AG10803 (cell line): Measurements from ENCODE around the gene ZNF827.
A peak's percentile ranks its signal among the peaks of the same experiment; 100 is the strongest.

Source experiments
- DNase-seq: peaks from one replicate; pipeline ENCODE4 v3.0.0; 2010; ENCODE audit warnings: low read depth
- H3K4me3 ChIP-seq: 2 replicates; pipeline ENCODE4 v1.5.1; 2011; ENCODE audit warnings: mild to moderate bottlenecking, low read length, control low read depth
- TF ChIP-seq, protein P1 (sequence below): conservative IDR thresholded peaks from 2 replicates; pipeline ENCODE4 v1.5.1; 2011; ENCODE audit warnings: mild to moderate bottlenecking, low read length, control low read depth, inconsistent platforms

Gene ZNF827

DNA sequence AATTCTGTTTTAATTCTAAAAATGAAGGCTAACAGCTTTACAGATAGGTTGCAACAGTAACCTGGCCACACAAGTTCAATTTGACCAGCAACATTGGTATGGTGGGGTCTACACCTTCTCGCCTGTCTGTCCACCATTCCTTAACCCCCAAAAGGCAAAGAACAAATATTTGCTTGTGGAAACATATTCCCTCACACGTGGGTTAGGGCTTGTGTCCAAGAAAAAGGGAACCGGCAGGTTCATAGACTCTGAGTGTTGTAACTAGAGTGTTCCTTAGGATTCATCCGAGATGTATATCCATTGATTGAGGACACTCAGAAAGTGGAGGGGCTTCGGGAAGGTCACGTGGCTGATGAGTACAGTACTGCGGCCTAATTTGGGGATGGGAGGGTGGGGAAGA lies 204.6 kb downstream of the ZNF827 start:
- no peak for DNase-seq
- TF ChIP-seq, protein P1, sequence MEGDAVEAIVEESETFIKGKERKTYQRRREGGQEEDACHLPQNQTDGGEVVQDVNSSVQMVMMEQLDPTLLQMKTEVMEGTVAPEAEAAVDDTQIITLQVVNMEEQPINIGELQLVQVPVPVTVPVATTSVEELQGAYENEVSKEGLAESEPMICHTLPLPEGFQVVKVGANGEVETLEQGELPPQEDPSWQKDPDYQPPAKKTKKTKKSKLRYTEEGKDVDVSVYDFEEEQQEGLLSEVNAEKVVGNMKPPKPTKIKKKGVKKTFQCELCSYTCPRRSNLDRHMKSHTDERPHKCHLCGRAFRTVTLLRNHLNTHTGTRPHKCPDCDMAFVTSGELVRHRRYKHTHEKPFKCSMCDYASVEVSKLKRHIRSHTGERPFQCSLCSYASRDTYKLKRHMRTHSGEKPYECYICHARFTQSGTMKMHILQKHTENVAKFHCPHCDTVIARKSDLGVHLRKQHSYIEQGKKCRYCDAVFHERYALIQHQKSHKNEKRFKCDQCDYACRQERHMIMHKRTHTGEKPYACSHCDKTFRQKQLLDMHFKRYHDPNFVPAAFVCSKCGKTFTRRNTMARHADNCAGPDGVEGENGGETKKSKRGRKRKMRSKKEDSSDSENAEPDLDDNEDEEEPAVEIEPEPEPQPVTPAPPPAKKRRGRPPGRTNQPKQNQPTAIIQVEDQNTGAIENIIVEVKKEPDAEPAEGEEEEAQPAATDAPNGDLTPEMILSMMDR, result no peak
- H3K4me3 ChIP-seq, result peak overlapping the region; percentile 62

DNA sequence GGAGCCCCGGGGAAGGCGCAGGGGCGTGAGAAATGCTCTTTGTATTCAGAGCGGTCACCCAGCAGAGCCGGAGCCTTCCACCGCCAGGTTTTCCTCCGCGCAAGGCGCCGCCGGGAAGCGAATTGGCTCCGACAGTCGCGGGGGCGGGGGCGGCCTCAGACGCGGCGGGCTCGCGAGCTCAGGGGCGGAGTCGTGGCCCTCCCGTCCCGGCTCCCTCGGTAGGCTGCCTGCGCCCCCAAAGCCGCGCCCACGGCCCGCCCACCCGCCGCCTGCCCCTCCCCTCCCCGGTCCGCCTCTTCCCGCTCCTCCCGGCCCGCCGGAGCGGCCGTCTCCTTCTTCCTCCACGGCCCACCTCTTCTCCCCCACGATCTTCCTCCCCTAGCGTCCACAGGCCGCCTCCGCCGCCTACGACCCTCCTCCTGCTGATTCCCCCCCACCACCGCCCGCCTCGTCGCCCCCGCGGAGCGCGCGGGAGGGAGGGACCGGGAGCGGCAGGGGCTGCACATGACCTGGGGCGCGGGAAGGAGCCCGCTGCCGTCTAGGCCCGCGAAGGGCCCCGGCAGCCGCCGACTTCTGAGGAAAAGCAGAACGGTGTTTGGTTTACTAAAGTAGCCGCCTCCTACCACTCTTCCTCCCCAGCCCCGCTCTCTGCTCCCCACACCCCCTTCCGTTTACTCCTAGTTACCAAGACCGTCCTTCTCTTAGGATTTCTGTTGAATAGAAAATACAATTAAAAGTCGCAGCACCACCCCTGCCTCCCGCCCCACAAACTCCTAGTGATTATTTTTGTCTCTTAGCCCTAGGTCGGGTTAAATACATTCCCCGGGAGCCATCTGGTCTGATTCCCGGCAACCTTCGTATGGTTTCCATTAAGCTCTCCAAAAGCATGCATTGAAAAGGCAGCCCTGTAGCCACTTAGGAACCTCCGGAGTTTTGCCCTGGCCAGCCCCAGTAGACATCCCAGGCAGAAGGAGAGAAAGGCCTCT lies 205.4 kb downstream of the ZNF827 start:
- TF ChIP-seq, protein P1, result no peak
- DNase-seq, result peak; percentile 96
- peak overlapping the region; percentile 62 for H3K4me3 ChIP-seq

DNA sequence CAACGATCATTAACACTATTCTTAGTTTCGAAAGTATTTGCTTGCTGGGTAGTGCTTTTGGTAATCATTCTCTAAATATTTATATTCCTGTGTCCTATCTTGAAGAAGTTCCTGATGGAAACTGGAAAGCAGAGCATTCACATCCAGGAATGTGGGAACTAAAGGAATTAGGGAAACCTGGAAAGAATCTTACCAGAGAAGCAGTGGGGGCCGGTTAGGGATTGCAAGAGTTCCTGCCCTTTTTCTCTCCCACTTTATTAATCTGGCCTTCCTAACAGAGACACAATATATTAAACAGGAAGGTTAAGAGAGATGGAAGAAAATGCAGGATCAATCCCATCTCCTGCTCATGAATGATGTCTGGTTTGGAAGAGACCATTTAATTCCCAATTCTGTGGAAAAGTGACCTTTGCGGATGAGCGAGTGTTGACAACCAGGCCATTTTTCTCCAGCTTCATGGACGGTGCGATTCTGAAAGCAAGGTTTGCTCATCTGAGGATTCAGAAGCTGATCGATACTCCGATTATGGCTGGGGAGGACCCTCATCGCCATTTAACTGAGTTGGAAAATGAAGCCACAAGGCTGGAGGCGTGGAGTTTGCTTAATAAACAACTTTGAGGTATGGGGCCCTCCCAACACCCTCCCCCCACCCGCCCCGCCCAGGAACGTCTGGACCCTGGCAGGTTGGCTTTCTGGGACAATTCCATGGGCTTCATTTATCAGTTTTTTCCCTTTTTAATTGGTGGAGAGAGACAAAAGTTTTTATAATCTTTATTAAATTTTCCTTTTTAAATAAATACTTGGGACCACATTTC lies 206.4 kb downstream of the ZNF827 start:
- no peak for DNase-seq
- H3K4me3 ChIP-seq, result peak overlapping the region; percentile 57
- TF ChIP-seq, protein P1, result no peak

DNA sequence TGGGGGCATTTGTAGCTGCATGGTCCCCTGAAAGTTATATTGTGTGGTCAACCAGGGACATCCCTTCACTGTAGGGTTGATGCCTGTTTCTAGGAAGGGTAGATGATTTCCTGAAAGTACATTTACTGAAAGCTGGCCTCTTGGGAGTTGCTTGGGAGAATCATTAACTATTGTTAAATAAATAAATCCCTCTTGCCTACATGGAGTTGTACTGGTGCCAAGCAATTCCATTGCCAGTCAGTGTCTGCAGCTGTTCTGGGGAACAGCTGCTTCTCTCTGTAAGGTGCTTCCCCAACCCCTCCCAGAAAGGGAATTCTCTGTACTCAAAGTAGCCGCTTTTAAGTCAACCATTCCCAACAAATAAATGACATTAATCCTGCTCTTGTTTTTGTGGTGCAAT lies 207.6 kb downstream of the ZNF827 start:
- H3K4me3 ChIP-seq, result no peak overlapping the region
- TF ChIP-seq, protein P1, result no peak
- peak; percentile 74 for DNase-seq

DNA sequence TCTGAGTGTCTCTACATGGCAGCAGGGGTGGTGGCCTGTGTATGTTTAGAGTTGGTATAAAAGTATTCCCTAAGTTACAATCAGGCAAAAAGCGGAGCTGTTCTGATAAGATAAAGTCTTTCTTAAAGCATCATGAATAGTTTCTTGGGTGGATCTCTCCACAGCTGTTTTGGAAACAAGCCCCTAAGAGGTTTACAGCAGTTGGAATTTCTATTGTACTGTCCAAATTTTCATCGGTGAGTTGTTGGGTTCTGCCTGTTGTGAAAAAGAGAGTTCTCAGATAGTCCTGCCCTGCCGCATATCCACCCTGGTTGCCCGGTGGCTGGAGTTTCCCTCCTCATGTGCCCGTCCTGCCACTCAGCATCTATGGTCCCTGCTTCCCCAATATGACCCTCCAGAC lies 208.6 kb downstream of the ZNF827 start:
- TF ChIP-seq, protein P1, result no peak
- no peak overlapping the region for H3K4me3 ChIP-seq
- DNase-seq, result no peak

DNA sequence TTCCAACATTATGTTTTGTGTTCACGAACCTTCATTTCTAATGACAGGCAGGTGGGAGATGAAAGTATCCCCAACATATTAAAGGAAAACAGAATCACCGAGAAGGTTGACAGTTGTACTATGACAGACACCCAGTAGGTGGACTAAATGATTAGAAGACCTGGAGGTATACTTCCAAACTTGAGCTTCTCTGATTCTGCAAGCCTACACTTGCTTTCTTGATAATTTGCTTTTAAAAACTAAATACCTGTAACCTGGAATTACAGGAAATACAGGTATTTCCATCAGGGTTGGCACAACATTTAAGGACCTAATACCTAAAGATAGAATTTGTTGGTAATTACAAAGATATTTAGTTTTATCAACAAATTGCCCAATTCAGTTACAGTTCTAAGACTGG lies 215.3 kb downstream of the ZNF827 start:
- no peak overlapping the region for H3K4me3 ChIP-seq
- DNase-seq, result no peak
- TF ChIP-seq, protein P1, result no peak
